GM19395 (cell line): ENCODE results near the gene PAFAH1B2.
"Not testable (repeated sequence)": the region's sequence is repeated elsewhere in the genome, so short reads cannot be mapped to it uniquely, and the experiment has no call there.

ENCODE experiments used
- ATAC-seq: cut with Tn5 transposase; IDR thresholded peaks from one replicate; pipeline ENCODE4 v1.9.1; 2021; ENCODE audit warnings: mild to moderate bottlenecking, moderate library complexity; ENCODE audit not compliant: unreplicated experiment

The PAFAH1B2 gene, protein sequence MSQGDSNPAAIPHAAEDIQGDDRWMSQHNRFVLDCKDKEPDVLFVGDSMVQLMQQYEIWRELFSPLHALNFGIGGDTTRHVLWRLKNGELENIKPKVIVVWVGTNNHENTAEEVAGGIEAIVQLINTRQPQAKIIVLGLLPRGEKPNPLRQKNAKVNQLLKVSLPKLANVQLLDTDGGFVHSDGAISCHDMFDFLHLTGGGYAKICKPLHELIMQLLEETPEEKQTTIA

DNA sequence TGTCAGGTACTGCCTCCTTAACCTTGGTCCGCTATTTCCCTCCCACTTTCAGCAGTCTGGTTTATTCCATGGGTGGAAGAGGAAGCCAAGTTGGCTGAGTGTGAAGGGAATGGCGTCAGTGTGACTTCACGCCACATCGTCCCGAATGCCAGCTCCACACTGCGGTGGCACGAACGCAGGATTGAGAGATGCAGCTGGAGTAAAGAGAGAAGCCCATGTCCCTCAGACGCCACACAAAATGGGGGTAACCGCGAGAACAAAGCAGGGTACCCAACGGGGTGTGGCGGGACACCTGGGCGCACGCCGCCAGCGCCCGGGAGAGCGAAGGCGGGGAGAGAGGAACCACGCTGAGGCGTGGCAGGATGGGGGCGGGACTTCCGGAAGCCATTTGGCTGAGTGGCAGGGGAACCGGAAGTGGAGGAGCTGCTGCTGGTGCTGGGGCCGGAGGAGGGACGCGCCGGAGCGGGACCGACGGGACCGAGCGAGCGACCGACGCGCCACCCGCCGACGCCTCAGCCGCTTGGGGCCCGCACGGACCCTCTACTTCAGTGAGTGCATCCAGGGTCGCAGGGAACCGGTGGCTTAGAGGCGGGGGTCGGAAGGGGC is at the start of gene PAFAH1B2:
Gene PAFAH1B2 (plus strand): TSS at position 417 of the 606 bp plus-strand sequence. CDS start 8,161 bp downstream, outside the sequence.
- ATAC-seq, result peak; percentile 97

GRCh38 chr11:117094776-117095175 is 49.3 kb upstream of the PAFAH1B2 start:
- no peak for ATAC-seq

DNA sequence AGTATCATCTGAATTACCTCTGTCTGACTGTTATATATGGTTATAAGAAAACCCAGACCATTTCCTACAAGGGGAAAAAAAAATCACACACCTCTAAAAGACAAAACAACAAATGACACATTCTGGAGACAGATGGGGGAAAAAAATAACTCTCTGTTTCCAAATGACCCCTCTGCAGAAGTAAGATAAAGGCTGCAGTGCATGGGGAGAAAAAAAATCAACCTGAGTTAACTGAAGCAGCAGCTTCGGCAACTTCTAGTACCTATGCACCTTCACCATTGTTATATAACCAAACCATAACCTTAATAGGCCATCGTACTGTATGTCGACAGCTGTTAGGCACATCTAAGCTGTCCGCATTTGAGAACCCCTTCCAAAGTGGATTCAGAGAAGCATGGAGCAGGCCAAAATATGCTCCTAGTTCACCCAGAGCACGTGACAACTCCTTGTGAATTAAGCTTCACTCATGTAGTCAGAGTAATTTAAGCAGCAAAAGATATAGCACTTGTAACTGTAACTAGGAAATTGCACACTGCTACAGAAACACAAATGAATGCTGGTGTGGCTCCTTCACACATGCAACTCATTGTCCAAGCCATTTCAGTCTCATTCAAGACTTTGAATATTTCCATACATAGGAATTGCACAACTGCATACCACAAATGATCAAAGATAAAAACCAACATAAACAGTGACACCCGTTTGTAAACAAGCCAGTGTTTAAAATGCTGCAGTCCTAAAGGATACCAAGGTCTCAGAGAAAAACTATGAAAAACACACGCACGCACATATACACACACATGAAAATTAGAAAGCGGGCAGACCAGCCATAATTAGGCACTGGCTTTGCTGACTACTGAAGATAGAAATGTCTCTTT is 48.6 kb upstream of the PAFAH1B2 start:
- no peak for ATAC-seq

GRCh38 chr11:117096201-117096991 is 47.7 kb upstream of the PAFAH1B2 start:
- ATAC-seq, result peak; percentile 51

DNA sequence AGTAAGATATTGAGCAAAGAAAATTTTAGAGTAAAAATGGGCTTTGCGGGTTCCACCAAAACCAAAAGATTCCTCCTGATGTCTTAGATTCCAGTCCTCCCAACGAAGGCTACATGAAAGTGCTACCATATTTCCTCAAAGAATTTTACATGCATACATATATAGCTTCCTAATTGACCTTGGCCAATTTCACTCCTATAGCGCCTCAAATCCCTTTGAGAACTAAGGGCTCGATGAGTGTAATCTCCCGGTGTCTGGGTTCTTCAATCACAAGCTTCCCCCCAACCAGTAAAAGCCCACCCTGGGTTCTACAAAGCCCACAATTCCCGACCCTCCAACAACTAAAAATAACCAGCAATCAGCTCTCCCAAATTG is 47.1 kb upstream of the PAFAH1B2 start:
- ATAC-seq, result no peak

GRCh38 chr11:117097389-117098268 is 46.5 kb upstream of the PAFAH1B2 start:
- peak; percentile 27 for ATAC-seq

DNA sequence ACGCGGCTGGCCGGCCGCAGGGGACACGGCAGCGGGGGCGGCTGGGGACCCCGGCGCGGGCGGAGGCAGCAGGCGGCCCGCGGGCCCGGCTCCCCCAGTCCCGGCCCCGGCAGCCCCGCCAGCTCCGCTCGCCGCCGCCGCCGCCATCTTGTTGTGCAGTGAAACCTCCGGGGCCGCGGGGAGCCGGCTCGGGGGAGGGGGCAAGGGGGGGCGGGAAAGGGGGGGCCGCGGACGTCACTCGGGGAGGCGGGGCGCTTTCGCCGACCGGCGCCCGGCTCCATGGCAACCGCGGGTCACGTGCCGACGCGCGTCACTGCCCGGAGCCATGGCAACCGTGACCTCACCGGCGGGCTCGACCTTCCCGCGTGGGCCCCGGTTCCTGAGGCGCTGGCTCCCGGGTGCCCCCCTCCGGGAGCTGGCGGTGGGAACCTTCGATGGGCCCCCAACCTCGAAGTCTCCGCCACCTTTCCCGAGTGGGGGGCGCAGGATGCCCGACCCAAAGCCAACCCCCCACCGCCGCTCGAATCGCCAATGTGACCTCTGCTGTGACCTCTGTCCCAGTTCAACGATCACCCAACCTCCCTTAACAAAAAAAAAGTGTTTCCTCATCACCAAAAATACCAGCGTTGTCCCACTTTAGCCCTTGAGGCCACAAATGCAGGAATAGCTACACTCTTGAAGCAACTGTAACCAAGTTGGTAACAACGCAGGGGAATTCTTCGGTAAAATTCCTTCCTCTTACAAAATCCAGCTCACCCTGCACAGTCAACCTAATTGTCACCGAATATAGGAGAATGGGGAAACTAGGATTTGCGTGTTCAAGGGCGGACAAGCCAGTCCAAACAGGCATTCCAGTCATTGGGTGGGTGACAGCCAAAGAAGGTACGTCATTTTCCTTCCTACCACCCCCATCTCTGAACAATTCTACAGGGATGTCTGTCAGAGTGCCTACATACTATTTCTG is 45.5 kb upstream of the PAFAH1B2 start, which contains the start of gene SIK3:
Gene SIK3 (minus strand): TSS at position 160 of the 964 bp plus-strand sequence. CDS start 13 bp downstream, at position 147.
- peak; percentile 67 for ATAC-seq

DNA sequence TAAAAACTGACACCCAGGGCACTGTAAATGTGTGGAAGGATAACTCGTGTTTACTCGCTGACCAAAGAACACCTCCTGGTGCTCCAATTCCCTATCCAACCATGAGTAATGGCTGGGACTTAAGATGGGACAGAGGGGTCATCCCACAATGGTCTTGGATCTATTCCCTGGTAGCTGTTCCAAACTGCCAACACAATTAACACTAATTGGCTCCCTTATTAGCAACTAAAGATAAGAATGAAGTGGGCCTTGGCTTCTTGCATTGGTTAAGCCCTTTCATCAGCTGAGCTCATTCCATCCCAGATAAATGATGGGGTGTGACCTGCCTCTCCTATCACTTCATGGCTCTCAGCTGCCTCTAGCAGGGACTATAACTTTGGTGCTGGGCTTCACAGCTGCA is 44.4 kb upstream of the PAFAH1B2 start:
- no peak for ATAC-seq

- no peak for ATAC-seq
These were observed 43.5 kb upstream of the PAFAH1B2 start for GRCh38 chr11:117100556-117100955.

DNA sequence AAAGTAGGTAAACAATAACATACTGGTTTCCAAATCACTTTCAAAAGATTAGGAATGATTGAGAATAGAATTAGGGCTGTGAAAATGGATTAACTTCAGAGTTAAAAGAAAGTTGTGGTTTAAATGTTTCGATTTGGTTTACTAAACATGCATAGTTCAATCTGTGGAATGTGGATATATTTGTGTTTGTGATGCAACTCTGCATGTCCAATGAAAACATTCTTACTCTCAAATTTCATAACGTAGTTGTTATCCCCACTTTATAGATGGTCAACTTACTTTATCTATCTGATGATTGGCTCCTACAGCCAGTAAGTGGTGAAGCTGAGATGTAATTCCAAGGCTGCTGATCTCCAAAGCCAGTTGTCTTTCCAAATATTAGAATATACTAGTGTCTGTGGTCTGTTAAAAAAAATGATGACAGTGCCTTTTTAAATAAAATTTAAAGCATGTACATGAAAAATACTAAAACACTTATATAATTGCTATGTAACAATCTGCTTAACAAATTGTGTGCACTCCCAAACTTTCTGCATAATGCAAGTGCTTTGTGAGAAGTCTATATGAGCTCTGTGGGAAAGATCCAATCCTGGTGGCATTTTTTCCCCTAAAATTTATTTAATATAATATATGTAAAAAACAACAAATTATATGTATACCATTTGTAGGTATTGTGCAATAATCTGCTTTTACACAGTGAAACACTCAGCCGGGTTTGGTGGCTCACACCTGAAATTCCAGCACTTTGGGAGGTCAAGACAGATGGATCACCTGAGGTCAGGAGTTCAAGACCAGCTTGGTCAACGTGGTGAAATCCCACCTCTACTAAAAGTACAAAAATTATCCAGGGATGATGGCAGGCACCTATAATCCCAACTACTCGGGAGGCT is 36.1 kb upstream of the PAFAH1B2 start:
- no peak for ATAC-seq

DNA sequence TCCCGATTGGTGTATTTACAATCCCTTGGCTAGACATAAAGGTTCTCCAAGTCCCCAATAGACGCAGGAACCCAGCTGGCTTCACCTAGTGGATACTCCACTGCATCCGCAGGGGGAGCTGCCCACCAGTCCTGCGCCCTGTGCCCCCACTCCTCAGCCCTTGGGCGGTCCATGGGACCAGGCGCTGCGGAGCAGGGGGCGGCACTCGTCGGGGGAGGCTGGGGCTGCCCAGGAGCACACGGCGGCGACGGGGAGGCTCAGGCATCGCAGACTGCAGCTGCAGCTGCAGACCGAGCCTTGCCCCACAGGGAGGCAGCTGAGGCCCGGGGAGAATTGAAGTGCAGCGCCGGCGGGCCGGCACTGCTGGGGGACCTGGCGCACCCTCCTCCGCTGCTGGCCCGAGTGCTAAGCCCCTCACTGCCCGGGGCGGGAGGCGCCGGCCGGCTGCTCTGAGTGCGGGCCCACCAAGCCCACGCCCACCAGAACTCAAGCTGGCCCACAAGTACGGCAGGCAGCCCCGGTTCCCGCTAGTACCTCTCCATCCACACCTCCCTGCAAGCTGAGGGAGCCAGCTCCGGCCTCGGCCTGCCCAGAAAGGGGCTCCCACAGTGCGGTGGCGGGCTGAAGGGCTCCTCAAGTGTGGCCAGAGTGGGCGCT is 33.7 kb upstream of the PAFAH1B2 start:
- ATAC-seq, result no peak

DNA sequence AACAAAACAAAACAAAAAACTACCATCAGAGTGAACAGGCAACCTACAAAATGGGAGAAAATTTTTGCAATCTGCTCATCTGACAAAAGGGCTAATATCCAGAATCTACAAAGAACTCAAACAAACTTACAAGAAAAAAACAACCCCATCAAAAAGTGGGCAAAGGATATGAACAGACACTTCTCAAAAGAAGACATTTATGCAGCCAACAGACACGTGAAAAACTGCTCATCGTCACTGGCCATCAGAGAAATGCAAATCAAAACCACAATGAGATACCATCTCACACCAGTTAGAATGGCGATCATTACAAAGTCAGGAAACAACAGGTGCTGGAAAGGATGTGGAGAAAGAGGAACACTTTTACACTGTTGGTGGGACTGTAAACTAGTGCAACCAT is 31.6 kb upstream of the PAFAH1B2 start:
- ATAC-seq, result not testable (repeated sequence)

DNA sequence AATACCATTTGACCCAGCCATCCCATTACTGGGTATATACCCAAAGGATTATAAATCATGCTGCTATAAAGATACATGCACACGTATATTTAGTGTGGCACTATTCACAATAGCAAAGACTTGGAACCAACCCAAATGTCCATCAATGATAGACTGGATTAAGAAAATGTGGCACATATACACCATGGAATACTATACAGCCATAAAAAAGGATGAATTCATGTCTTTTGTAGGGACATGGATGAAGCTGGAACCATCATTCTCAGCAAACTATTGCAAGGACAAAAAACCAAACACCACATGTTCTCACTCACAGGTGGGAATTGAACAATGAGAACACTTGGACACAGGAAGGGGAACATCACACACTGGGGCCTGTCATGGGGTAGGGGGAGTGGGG is 31.1 kb upstream of the PAFAH1B2 start:
- ATAC-seq, result not testable (repeated sequence)

DNA sequence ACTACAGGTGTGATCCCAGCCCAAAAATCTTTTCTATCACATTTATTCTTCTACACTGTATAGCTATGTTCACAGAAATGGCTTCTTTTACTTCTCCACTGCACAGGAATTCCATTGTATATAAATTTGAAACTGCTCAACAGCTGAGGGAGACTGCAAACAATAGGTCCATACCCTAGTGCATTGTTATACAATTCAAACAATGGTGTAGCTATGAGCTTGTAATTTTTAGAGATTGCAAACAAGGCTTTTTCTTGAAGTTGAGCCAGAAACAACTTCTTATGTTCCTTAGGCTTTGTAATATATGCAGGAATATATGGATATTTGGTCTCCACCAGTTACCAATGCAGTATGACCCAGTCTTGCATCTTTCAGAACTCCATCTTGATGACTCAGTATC is 26.4 kb upstream of the PAFAH1B2 start:
- no peak for ATAC-seq

GRCh38 chr11:117121176-117121575 is 22.9 kb upstream of the PAFAH1B2 start:
- ATAC-seq, result no peak

DNA sequence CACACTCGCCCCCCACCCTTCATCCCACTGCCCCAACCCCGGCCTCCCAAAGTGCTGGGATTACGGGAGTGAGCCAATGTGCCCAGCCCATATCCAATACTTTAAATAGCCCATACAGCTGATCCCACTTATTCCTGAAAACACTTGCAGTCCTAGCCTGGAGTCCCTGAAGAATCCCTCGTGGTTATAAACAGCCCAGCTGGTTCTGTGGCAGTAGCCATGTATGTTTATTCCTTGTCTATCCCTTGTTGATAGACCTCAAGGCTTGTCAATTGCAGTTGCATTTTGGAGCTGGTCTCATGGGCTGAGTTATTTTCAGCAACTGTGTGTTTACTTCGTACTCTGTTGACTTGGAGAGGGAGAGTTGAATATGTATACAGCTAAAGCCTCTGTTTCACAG is 21.5 kb upstream of the PAFAH1B2 start:
- ATAC-seq, result no peak
